WTC11 (cell line): Measurements from ENCODE around the gene RALY.

Source experiments
- CTCF ChIP-seq: fragments of 200-600 bp; IDR thresholded peaks from 2 replicates; pipeline ENCODE4 v1.8.0; 2022; ENCODE audit warnings: antibody characterized with exemption
- E2F5 ChIP-seq: sonication (generic); formaldehyde crosslinking; IDR thresholded peaks from 2 replicates; pipeline ENCODE4 v1.8.1; 2022; ENCODE audit warnings: mild to moderate bottlenecking, moderate library complexity, missing genetic modification reagents
- MLX ChIP-seq: sonication (generic); formaldehyde crosslinking; IDR thresholded peaks from 2 replicates; pipeline ENCODE4 v1.8.1; 2023; ENCODE audit warnings: mild to moderate bottlenecking, missing genetic modification reagents, moderate library complexity
- NFYB ChIP-seq: sonication (generic); formaldehyde crosslinking; conservative IDR thresholded peaks from 2 replicates; pipeline ENCODE4 v1.8.0; 2022; ENCODE audit warnings: low read depth, missing genetic modification reagents
- NR3C1 ChIP-seq: sonication (generic); formaldehyde crosslinking; conservative IDR thresholded peaks from 2 replicates; pipeline ENCODE4 v1.8.1; 2023; ENCODE audit warnings: low read depth, mild to moderate bottlenecking, missing genetic modification reagents
- SP1 ChIP-seq: sonication (generic); formaldehyde crosslinking; conservative IDR thresholded peaks from 2 replicates; pipeline ENCODE4 v1.8.1; 2022; ENCODE audit warnings: missing genetic modification reagents
- TCF7 ChIP-seq: sonication (generic); formaldehyde crosslinking; IDR thresholded peaks from 2 replicates; pipeline ENCODE4 v1.8.0; 2022; ENCODE audit warnings: mild to moderate bottlenecking, low read depth, missing genetic modification reagents, moderate library complexity
- USF1 ChIP-seq: sonication (generic); formaldehyde crosslinking; IDR thresholded peaks from 2 replicates; pipeline ENCODE4 v1.8.0; 2022; ENCODE audit warnings: mild to moderate bottlenecking, missing genetic modification reagents
- USF2 ChIP-seq: sonication (generic); formaldehyde crosslinking; IDR thresholded peaks from 2 replicates; pipeline ENCODE4 v1.8.1; 2023; ENCODE audit warnings: mild to moderate bottlenecking, missing genetic modification reagents, moderate library complexity
- ZBTB21 ChIP-seq: sonication (generic); formaldehyde crosslinking; IDR thresholded peaks from 2 replicates; pipeline ENCODE4 v1.8.1; 2023; ENCODE audit warnings: mild to moderate bottlenecking, missing genetic modification reagents, borderline replicate concordance

GRCh38 chr20:34110745-34111641, 117.3 kb downstream of the RALY start:
- TF ChIP-seq NR3C1 (CRISPR knock-in tag) (no peak), NFYB (CRISPR knock-in tag) (no peak), CTCF (no peak), USF1 (CRISPR knock-in tag) (no peak), MLX (no peak), E2F5 (CRISPR knock-in tag) (no peak), SP1 (no peak), TCF7 (no peak), USF2 (CRISPR knock-in tag) (no peak), ZBTB21 (CRISPR knock-in tag) (no peak)
